ENCODE measurements around the gene ISOC1. TPM values are rescaled to one million over a fixed set of nuclear protein-coding genes. Genes with fewer than 3 reads are reported as not detected.

The ISOC1 gene
- 12.5 TPM for total RNA-seq

GRCh38 chr5:129094087-129094923 is at the start of gene ISOC1:
Gene ISOC1, plus strand, starts transcription at chr5:129094749. Its CDS starts 18 bp downstream, at chr5:129094767.

Small RNA genes within 50 kb of the gene (small RNA-seq; reads per million reads assigned to genes)
- not detected for gene MIR4633 (ENCODE audit: low replicate concordance)

Other genes starting within 250 kb of the ISOC1 start
- gene SLC27A6, start 129.3 kb upstream of the ISOC1 start, total RNA-seq = 0.94 TPM